NCI-H526 (cell line): Measurements from ENCODE around the gene TSKS.

Experiments
- DNase-seq, 2 experiments: peaks; one replicate each; lab custom pipeline; 2025; lab: John Stamatoyannopoulos, UW

Gene TSKS

DNA sequence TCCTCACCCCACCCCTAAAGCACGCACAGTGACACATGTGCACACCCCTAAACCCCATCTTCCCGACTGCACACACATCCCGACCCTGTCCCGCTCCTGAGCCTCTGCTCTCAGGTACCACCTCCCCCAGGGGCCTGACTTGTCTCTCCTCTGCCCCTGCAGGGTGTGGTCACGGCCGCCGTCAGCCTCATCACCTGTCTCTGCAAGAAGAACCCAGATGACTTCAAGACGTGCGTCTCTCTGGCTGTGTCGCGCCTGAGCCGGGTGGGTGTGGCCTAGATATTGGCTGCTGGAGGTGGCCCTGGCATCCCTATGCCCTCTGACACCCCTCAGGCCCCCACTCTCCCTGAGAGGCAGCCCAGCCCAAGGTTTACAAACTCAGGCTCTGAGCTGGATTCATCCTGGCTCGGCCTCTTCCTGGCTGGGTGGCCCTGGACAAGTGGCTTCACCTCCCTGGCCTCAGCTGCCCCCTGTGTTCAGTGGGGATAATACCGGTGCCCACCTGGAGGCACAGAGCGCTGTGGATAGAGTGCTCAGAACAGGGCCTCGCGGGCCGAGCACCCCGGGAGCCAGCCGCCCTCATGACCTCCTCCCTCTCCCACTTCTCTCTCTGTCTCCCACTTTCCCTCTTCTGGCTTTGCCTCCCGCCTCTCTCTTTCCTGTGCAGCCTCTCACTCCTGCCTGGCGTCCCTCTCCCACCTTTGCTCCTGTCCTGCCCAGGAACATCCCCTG is 29.9 kb upstream of the TSKS start:
- no peak for DNase-seq

DNA sequence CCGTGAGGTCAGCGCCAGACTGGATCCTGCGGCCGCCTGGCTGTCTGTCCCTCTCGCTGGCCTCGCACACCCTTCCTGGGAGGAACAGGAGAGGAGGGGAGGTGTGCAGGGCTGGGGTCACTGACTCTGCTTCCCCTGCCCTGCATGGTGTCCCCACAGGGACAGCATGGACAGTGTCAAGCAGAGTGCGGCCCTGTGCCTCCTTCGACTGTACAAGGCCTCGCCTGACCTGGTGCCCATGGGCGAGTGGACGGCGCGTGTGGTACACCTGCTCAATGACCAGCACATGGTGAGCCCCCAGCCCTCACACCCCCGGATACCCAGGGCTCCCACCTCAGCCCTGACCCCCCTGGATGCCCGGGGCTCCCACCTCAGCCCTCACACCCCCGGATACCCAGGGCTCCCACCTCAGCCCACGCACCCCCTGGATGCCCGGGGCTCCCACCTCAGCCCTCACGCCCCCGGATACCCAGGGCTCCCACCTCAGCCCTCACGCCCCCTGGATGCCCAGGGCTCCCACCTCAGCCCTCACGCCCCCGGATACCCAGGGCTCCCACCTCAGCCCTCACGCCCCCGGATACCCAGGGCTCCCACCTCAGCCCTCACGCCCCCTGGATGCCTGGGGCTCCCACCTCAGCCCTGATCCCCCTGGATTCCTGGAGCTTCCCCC is 28.8 kb upstream of the TSKS start:
- no peak for DNase-seq

DNA sequence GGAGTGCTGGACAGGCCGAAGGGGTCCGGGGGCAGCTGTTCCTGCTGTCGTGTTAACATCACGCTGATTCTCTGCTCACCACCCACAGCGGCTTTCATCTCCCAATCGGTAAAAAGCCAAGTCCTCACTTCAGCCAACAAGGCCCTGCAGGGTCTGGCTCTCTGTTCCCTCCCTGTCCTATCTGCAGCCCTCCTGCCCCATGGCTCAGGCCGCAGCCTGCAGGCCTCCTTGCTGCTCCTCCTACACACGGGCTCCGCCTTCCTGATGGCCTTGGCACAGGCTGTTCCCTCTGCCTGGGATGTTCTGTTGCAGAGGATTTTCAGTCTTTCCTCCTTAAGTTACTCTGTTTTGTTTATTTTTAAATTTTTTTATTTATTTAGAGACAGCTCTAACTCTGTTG is 27.8 kb upstream of the TSKS start:
- DNase-seq = no peak

DNA sequence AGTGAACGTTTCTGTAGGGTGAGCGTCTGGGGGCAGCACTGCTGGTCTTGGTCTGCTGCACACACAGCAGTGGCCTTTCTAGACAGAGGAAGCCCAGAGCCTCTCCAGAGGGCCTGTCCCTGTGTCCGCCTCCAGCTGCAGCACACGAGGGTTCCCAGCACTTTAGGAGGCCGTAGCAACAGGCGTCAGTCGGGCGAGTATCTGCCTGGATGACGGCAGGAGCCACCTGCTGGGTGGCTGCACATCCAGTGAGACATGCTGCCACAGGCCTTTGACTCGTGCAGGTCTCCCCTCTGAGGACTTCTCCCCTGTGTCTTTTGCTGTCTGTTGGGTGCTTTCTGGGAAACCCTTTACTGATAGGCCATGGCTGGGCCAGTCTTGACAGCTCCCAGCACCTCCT is 25.8 kb upstream of the TSKS start:
- DNase-seq = no peak

DNA sequence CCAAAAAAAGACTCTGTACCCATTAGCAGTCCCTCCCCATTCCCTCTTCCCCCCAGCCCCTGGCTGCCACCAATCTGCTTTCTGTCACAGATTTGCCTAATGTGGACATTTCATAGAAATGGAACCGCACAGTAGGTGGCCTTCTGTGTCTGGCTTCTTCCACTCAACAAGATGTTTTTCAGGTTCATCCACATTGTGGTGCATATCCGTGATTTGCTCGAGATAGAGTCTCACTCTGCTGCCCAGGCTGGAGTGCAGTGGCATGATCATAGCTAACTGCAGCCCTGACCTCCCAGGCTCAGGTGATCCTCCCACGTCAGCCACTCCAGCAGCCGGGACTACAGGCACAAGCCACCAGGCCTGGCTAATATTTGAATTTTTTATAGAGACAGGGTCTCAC is 24.6 kb upstream of the TSKS start:
- DNase-seq = no peak

DNA sequence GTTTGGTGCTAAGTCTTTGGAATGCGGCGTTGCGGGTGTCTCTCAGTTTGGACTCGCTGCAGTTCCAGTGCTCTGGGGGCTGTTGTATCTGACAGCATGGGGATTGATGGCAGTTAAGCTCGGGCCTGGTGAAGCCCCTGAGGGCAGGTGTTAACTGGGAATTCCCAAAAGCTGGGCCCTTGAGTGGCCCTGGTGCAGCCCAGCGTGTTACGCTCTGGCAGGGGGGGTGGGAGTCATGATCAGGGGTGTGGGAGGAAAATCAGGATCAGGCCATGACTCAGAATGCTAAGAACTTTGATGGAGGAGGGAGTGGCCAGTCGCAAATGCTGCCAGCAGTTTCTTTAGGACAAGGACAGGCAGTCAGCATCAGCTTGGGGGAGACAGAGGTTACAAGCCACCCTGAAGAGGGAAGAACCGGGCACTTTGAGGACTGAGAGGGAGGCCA is 23.3 kb upstream of the TSKS start:
- no peak for DNase-seq

DNA sequence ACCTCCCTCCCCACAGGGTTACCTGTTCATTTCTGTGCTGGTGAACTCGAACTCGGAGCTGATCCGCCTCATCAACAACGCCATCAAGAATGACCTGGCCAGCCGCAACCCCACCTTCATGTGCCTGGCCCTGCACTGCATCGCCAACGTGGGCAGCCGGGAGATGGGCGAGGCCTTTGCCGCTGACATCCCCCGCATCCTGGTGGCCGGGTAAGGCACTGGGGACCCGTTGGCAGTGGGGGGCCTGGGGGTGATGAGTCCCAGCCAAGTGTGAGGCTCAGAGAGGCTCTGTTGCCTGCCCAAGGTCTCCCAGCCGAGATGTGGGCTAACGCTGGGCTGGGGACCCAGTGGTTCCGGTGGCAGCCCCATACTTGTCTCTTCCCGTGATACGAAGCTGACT is 19.4 kb upstream of the TSKS start:
- no peak for DNase-seq

DNA sequence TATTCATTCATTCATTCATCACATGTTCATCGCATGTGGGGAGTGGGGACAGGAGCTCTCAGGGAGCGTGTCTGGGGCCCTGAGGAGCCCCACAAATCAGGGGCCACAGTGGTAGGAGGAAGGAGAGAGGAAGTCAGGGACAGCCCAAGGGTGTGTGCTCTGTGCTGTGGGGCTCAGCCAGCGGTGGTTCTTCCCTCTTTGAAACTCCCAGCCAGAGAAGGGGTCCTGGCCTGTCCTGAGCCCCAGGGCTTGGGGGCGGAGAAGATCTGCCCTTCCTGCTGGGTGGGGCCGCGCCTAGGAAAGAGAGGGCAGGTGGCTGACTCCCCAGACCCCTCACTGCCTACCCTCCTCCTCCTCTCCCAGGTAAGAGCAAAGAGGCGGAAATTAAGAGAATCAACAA is 18.3 kb upstream of the TSKS start:
- no peak for DNase-seq

DNA sequence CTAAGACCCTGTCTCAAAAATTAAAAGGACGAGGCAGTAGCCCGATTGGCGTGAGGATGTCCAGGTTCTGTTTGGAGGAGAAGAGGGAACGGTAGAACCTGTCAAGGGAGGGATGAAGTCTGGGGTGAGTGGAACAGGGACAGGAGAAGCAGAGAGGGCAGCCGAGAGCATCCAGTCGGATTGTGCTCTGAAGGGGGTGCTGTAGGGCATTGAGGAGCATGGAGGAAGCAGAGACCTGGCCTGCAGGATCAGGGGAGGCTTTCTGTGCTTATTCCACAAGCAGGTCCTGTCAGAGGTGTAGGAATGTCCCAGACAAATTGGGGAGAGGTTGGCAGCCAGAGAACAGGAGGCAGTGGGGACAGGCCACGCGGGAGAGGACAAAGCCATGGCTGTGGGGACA is 17.8 kb upstream of the TSKS start:
- no peak for DNase-seq

DNA sequence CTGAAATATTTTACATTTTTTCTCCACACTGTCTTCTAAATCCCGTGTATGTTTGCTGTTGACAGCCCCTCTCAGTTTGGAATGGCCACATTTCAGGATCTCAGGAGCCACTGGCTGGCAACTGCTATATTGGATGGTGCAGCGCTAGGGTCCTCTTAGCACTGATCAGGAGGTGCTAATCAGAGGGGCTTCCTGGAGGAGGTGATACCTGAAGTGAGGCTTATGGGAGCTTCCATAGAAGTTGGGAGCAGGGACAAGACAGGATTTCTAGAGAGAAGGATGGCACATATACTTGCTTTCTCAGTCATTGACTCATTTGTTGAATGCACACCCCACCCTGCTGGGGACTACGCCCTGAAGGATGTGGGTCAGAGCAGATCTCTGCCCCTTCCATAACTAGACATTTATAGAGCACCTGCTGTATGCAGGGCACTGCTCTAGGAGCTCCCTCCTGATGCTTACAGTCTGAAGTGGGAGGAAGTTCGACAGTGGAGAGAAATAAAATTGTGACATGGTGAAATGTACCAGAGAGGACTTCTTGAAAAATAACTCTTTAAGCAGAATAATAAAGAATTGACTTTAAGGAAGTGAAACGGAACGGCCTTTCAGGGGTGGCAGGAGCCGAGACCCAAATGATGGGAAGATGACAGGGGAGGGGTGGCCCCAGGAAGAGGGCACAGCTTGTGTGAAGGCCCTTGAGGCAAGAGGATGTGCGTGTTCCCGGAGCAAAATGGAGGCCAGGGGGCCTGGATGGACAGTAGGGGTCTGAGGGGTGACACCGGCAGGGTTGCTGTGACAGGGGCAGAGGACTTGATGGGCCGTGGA is 16.8 kb upstream of the TSKS start:
- no peak for DNase-seq

DNA sequence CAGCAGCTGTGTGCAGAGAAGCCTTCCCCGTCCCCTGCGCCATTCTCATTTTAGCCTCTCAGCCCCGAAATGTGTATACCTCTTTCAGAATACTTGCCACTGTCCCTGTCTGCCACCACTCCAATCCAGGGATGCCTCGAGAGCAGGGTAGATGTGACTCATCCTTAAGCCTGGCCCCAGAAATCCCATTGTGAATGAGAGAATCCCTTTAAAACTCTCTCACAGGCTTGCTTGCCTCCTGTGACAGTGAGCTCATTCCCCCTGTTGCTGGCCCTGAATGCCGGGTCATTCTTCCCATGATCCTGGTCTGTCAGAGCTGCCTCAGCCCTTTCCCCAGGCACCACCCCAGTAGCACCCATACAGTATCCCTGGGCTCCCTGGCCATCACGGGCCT is 13.3 kb upstream of the TSKS start:
- DNase-seq = no peak

DNA sequence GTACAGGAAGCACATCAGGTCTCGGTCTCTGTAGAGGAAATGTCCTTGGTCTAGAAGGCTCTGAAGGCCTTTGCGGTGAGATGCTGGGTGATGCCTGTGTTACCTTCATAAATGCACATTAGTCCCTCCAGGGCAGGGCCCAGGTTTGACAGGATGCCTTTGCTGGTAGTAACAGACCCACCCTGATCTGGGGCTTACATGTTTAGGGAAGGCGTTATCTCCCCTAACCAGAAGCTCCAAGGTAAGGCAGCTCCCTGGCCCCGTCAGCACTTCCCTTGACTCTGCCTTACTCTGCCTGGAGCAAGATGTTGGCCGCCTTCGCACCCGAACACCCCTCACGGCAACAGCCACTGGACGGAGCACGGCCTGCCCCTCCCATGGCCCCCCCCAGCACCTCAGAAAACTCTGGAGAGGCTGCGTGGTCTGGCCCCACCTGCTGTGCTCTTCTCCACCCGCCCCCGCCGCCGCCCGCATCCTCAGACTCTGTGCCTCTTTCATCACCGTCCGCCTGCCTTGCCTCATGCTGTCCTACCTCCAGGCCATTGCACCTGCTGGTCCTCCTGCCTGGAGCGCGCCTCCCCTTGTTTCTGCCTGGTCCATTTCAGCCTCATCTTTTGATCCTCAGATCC is 12.8 kb upstream of the TSKS start:
- DNase-seq = no peak

DNA sequence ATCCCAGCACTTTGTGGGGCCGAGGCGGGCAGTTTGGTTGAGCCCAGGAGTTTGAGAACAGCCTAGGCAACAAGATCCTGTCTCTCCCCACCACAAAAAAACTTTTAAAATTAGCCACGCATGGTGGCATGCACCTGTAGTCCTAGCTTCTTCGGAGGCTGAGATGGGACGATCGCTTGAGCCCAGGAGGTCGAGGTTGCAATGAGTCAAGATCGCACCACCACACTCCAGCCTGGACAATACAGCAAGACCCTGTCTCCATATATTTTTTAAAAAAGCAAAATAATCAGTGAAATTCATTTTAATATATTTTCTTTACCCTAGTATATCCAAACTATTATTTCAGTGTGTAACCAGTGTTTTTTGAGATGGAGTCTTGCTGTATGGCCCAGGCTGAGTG is 11.9 kb upstream of the TSKS start:
- DNase-seq = no peak

DNA sequence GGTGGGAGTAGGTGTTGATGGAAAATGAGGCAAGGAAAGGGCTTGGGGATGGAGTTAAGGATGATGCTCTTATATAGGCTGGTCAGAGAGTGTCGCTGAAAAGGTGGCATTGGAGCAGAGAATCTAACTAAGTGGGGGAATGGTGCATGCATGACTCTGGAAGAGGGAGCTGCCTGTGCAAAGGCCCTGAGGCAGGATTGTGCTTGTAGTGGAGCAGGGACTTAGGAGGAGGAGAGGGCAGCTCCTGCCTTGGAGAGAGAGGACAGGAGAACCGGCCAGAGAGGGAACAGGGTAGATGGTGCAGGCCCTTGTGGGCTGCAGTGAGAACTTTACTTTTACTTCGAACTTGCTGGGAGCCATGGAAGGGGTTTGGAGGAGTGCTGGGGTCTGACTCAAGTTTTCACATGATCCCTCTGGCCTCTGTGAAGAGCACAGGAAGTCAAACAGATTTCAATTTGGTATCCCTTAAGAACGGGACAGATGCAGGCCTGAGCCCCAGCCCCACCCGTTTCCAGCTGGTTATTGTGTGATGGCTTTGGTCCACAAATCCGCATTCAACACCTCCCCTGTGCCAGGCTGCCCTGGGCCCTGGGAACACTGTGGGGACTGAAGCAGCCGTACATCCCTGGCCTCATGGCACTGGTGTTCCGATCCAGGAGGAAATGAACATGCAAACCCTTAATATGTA is 10.7 kb upstream of the TSKS start:
- DNase-seq = no peak

DNA sequence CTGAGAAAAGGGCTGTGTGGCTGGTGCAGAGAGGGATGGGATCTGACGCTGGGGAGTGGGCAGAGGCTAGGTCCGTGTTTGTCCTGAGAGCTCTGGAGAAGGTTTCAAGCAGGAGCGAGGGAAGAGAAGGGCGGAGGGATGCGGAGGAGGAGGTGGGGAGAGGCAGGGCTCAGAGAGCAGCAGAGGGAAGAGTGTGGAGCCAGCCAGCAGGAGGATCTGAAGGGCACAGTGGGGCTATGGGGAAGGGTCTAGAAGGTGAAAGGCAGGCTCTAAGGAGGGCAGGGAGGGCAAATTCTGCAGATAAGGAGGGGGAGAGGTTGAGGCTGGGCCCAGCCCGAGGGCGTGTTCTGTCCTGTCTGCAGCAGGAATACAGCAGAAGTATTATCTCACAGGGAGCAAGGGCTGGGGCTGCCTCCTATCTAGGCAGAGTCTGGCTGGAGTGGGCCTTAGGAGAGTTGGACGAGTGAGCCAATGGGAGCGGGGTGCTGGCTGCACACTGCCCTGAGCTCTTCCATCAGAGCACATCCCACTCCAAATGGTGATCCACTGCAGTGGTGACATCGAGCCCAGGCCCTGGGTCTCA is 9.8 kb upstream of the TSKS start:
- DNase-seq = no peak

DNA sequence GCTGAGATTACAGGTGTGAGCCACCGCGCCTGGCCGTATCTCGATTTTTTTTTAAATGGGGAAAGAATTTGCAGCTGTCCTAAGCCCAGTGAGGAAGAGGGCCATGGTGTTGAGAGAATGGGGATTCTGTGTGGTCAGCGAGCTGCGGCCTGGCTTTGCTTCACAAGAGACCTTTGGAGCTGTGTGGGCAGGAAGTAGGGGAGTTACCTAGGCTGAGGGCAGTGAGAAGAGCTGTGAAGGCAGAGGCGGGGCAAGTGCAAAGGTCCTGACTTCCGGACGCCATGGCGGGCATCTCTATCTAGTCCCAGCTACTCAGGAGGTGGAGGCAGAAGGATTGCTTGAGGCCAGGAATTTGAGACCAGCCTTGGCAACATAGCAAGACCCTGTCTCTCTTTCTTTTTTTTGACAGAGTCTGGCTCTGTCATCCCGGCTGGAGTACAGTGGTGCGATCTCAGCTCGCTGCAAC is 8.6 kb upstream of the TSKS start:
- no peak for DNase-seq

DNA sequence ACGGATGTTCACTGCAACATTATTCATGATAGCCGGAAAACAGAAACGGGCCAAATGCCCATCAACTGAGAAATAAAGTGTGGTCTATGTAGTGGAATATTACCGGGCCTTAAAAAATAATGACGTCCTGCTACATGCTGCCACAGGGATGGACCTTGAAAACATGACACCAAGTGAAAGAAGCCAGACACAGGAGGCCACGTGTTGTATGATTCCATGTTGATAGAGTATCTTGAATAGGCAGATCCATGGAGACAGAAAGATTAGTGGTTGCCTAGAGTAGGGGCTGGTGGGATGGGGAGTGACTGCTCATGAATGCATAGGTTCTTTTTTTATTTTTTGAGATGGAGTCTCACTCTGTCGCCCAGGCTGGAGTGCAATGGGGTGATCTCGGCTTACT is 7.4 kb upstream of the TSKS start:
- no peak for DNase-seq

DNA sequence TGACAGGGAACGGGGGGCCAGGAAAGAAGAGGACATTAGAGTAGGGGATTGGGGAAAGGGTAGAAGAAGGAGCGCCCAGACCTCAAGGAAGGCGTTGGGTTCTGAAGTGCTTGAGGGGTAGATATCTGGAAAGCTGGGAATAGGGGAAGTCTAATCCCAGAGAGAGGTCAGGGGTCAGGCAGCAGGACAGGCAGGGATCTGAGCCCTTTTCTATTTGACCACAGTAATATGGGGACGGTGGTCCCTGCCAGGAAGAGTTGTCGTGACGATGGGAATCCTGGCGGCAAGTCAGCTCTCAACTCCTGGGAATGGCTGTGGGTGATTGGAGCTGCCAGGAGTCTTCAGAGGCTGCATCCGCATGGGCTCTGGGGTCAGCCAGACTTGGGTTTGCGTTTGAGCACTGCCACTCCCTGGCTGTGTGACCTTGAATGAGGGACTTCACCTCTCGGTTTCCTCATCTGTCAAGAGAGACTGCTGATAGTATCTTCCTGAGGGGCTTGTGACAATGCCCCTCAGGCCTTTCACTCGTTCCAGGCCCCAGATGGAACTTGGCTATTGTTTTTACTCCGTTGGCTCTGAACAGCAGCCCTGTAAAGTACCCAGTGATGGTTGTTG is 5.0 kb upstream of the TSKS start:
- no peak for DNase-seq

DNA sequence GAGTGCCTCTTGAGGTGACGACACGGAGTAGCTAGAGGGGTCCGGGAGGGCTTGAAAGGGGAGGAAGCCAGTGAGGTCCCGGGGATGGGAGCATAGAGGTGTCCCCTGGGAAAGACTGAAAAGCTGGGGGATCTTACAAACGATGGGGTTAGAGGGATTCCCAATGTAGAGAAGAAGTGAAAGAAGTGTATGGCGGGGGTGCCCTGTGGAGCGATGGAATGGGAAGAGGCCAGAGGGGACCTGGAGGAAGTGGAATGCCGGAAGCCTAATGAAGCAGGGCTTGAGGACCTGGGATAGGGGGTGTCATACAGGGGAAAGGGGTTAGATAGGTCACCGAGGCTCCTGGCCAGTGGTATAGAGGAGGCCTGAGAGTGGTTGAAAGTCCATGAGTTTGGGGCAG is 4.3 kb upstream of the TSKS start:
- DNase-seq = no peak

DNA sequence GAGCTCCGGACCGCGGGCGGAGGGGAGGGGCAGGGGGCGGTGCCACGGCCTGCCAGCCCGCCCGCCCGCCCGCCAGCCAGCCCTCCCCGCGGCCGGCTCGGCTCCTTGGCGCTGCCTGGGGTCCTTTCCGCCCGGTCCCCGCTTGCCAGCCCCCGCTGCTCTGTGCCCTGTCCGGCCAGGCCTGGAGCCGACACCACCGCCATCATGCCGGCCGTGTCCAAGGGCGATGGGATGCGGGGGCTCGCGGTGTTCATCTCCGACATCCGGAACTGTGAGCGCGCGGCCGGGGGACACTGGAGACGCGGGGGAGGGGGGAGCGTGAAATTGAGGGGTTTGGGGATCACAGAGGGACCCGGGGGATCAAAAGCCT is 3.8 kb upstream of the TSKS start, which contains the start of gene AP2A1:
TSS of gene AP2A1 (plus strand) at position 72 of the 370 bp plus-strand sequence. CDS start at position 205, 133 bp downstream.
- DNase-seq = no peak
